GM12874 (cell line): ENCODE data around the gene LTBR.

Experiments used
- TF ChIP-seq, protein P1 (sequence below): IDR thresholded peaks from 2 replicates; pipeline ENCODE4 v1.5.1; 2011; ENCODE audit warnings: low read depth, mild to moderate bottlenecking, control low read depth, low read length, moderate library complexity; ENCODE audit not compliant: insufficient read depth

LTBR gene

DNA sequence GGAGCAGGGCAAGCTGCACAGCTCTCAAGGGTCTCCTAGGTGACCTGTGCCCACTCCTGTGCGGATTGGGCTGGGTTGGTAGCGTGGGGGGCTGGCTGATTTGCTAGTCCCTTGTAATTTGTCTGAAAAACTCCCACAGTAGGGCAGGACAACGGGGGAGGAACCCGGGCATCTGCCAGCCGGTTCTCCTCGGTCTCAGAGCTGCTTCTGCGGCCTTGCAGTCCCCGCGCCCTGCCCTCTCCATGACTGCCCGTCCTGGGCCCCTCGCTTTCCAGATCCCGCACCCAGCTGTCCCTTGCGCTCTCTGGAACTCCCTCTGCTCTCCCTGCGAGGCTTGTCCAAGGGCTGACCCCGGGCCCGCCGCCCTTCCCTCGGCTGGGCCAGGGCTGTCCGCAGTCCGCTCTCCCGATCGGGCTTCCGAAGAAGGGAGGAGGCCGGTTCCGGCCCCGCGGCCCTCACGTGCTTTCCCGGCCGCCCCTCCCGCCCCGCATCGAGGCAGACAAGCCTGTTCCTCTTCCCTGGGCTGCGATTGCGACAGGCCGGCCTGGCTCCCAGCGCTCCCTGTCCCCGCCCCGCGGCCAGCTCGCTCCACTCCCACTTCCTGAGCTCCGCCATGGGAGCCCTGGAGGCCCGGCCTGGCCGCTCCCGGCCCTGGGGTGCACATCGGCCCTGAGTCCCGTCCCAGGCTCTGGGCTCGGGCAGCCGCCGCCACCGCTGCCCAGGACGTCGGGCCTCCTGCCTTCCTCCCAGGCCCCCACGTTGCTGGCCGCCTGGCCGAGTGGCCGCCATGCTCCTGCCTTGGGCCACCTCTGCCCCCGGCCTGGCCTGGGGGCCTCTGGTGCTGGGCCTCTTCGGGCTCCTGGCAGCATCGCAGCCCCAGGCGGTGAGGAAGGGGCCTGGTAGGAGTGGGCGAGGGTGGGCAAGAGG is at the start of gene LTBR:
LTBR (plus strand) TSS at position 591 of the 927 bp plus-strand sequence; CDS start at position 788, 197 bp downstream.
- TF ChIP-seq, protein P1, sequence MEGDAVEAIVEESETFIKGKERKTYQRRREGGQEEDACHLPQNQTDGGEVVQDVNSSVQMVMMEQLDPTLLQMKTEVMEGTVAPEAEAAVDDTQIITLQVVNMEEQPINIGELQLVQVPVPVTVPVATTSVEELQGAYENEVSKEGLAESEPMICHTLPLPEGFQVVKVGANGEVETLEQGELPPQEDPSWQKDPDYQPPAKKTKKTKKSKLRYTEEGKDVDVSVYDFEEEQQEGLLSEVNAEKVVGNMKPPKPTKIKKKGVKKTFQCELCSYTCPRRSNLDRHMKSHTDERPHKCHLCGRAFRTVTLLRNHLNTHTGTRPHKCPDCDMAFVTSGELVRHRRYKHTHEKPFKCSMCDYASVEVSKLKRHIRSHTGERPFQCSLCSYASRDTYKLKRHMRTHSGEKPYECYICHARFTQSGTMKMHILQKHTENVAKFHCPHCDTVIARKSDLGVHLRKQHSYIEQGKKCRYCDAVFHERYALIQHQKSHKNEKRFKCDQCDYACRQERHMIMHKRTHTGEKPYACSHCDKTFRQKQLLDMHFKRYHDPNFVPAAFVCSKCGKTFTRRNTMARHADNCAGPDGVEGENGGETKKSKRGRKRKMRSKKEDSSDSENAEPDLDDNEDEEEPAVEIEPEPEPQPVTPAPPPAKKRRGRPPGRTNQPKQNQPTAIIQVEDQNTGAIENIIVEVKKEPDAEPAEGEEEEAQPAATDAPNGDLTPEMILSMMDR = no peak

GRCh38 chr12:6334359-6334758 is 49.6 kb upstream of the LTBR start:
- TF ChIP-seq, protein P1 = no peak

DNA sequence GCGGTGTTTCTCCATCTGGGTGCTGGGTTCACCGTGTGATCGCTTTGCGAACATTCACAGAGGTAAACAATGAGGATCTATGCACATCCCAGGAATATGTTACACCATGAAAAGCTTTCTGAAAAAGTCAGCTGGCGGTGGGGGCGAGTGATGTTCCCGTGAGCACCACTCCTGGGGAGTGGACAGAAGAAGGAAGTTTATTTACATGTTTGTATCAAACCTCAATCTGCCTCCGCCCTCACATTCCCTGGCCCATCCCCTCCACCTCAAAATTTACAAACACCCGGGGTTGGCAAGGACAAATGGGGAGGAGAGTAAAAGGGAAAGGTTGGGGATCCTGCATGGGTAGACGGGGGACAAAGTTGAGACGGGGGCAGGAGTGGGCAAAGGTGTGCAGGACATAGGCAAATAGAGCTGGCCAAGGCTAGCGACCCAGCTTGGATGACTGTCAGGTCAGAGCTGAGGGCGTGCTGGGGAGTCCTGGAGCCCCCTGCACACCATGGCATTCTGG is 49.0 kb upstream of the LTBR start:
- TF ChIP-seq, protein P1 = no peak

GRCh38 chr12:6335451-6336078 is 48.4 kb upstream of the LTBR start:
- TF ChIP-seq, protein P1 = peak; percentile 88

- TF ChIP-seq, protein P1 = no peak
Measured at GRCh38 chr12:6336079-6336888, 47.7 kb upstream of the LTBR start.

DNA sequence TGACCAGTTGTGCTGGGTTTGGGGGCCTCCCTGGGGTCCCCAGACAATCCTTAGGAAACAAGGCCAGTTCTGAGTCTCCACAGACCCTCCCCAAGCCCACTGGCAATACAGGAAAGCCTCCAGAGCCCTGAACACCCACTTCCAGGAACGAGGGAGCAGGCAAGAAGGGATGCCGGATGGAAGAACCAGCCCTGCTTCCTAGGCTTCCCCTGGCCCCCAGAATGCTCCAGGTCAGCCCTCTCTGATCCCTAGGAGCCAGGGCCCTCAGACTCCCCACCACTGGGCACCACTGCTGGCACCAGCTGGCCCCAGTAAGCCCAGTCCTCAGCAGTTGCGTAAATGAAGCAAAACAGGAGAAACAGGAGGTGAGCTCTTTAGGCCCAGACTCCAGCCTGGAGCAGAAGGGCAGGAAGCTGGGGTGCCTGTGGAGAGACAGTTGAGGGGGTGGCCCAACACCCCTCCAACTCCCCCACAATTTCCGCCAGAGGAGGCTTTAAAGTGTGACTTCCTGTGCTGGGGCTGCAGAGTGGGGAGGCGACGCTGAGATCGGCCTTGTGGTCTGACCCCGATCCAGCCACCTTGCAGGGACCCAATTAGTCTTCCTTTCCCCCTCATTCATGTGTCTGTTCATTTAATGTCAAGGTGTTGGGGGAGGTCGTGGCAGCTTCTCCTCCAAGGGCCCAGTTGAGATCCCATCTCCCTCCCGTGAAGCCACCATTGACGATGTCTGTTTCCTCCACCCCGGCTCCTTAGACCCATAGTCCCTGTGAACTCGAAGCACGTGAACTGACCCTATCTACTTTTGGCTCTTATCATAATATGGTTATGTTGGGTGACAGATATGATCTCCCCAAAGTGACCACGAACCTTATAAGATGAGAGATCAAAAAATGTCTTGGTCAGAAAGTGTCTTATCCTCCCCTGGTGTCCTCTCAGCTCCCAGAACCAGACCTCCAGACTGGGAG is 46.8 kb upstream of the LTBR start:
- TF ChIP-seq, protein P1 = no peak
